ENCODE data around the gene TFDP2. TPM values are rescaled to one million over a fixed set of nuclear protein-coding genes. Genes with fewer than 3 reads are reported as not detected.

The TFDP2 gene
- total and polyA plus RNA-seq, 9 of the 15 experiments (the other 6 are each of a cell fraction or from before 2014, with no cell fraction given), result 95.6 to 179 (median 126) TPM

DNA sequence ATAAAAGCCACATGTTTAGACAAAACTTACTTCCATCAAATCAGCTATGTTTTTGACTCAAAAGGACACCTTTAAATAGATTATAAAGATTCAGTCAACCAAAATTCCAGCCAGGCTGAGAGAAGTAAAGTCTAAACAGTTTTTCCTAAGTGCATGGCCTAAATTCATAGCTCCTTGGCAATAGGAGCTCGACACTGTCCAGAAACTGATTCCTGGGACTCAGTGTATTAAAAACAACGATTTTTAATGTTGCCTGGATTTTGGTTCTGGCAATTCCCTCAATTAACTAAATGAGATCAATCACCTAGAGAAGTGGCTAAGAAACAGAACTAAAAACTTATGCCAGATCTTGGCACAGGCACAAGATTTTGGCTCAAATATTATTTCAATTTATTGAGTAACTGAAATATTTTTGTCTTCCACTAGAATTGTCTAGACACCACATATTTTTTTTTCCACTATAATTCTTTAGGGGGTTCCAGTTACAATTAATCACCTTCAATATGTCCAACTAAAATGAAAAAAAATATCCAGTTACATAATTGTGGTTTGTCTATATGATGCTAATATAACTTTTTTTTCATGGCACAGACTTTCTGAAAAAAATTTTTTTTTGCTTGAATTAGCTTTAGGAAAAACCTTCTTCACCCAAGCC, 135.9 kb downstream of the TFDP2 start:
- Histone ChIP-seq H3K79me2 (ENCODE audit: control insufficient read depth, insufficient read depth, low read length) (peaks cover 86% of the 10 kb centered on the region), H4K20me1 (replicated peaks; ENCODE audit: control insufficient read depth, insufficient read depth, low read length) (no peaks in the 10 kb centered on the region), H3K4me2 (ENCODE audit: insufficient read depth, low read length) (no peak overlapping the region), H3K9ac (ENCODE audit: insufficient read depth in 1 of 2, low read depth in 2 of 2, low read length in 2 of 2) (no peak overlapping the region), H3K9me3 (replicated peaks; ENCODE audit: control insufficient read depth, insufficient read depth, low read depth, low read length) (no peaks in the 10 kb centered on the region), H3K27ac (ENCODE audit: extremely low read depth, low read depth, low read length) (peak overlapping the region; percentile 39; the same call in 1 of the 3 replicates), H3K9me1 (ENCODE audit: control insufficient read depth, insufficient read depth, low read length) (no peaks in the 10 kb centered on the region), H3K36me3 (ENCODE audit: control insufficient read depth, insufficient read depth, low read length) (peaks cover 28% of the 10 kb centered on the region), H2AFZ (ENCODE audit: low read depth, low read length) (no peak overlapping the region), H3K4me1 (replicated peaks in 1 of 2; ENCODE audit: control insufficient read depth in 2 of 2, insufficient read depth in 2 of 2, low read length in 2 of 2) (peaks cover 13 to 31% of the 10 kb centered on the region in 2 experiments), H3K27me3 (ENCODE audit: control insufficient read depth in 2 of 2, insufficient read depth in 2 of 2, low read length in 2 of 2) (no peaks in the 10 kb centered on the region), H3K4me3 (no peak overlapping the region)
- 58% methylated on average over 2 of the region's 2 CpGs for whole genome bisulfite sequencing (ENCODE audit: insufficient coverage, low coverage, missing lambda C conversion rate)
- BruUV-seq (replicated peaks), result no TSS peak
- ChIA-PET POLR2A (interaction anchor here (1.1 to 1.7 kb wide), 3 partner anchors 9 to 15 kb away, joined by 4 to 7 read pairs (median 4); no protein-coding TSS in a partner anchor), CTCF (ENCODE audit: low intra/inter-chr PET ratio) (no interaction called here)
- TF ChIP-seq ELF1 (tag; IDR thresholded peaks at IDR 0.05) (no peak), EP400 (IDR thresholded peaks at IDR 0.05) (no peak), POU5F1 (IDR thresholded peaks at IDR 0.05; ENCODE audit: borderline replicate concordance, low read depth, low read length, partially characterized antibody) (no peak), SMARCA4 (IDR thresholded peaks at IDR 0.05) (no peak), RAD51 (IDR thresholded peaks at IDR 0.05; ENCODE audit: borderline replicate concordance, low read depth) (no peak), BCOR (IDR thresholded peaks at IDR 0.05) (no peak), CBFA2T2 (conservative IDR thresholded peaks at IDR 0.05) (no peak), CREBBP (IDR thresholded peaks at IDR 0.05; ENCODE audit: low read depth, low read length) (no peak)
- TF ChIP-seq, protein P1, sequence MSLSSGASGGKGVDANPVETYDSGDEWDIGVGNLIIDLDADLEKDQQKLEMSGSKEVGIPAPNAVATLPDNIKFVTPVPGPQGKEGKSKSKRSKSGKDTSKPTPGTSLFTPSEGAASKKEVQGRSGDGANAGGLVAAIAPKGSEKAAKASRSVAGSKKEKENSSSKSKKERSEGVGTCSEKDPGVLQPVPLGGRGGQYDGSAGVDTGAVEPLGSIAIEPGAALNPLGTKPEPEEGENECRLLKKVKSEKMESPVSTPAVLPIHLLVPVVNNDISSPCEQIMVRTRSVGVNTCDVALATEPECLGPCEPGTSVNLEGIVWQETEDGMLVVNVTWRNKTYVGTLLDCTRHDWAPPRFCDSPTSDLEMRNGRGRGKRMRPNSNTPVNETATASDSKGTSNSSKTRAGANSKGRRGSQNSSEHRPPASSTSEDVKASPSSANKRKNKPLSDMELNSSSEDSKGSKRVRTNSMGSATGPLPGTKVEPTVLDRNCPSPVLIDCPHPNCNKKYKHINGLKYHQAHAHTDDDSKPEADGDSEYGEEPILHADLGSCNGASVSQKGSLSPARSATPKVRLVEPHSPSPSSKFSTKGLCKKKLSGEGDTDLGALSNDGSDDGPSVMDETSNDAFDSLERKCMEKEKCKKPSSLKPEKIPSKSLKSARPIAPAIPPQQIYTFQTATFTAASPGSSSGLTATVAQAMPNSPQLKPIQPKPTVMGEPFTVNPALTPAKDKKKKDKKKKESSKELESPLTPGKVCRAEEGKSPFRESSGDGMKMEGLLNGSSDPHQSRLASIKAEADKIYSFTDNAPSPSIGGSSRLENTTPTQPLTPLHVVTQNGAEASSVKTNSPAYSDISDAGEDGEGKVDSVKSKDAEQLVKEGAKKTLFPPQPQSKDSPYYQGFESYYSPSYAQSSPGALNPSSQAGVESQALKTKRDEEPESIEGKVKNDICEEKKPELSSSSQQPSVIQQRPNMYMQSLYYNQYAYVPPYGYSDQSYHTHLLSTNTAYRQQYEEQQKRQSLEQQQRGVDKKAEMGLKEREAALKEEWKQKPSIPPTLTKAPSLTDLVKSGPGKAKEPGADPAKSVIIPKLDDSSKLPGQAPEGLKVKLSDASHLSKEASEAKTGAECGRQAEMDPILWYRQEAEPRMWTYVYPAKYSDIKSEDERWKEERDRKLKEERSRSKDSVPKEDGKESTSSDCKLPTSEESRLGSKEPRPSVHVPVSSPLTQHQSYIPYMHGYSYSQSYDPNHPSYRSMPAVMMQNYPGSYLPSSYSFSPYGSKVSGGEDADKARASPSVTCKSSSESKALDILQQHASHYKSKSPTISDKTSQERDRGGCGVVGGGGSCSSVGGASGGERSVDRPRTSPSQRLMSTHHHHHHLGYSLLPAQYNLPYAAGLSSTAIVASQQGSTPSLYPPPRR (CRISPR knock-in tag; IDR thresholded peaks at IDR 0.05; ENCODE audit: borderline replicate concordance), result no peak
- TF ChIP-seq, protein P2, sequence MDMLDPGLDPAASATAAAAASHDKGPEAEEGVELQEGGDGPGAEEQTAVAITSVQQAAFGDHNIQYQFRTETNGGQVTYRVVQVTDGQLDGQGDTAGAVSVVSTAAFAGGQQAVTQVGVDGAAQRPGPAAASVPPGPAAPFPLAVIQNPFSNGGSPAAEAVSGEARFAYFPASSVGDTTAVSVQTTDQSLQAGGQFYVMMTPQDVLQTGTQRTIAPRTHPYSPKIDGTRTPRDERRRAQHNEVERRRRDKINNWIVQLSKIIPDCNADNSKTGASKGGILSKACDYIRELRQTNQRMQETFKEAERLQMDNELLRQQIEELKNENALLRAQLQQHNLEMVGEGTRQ (CRISPR knock-in tag; IDR thresholded peaks at IDR 0.05), result no peak
- no peak for ATAC-seq
- in situ Hi-C loops (cut with MboI), result no loop called here
- intact Hi-C loops (cut with micrococcal nuclease), result no loop called here
- no peak for DNase-seq (ENCODE audit: extremely low read depth in 1 of 4, low spot score in 3 of 4)
- FAIRE-seq, result no peak

Measured in K562 (cell line).